ENCODE results near the gene TMEM255B.

Gene TMEM255B

GRCh38 chr13:113786262-113786841 is 27.3 kb downstream of the TMEM255B start:
- Histone ChIP-seq H3K79me2 (ENCODE audit: insufficient read depth, low read length) (no peaks in the 10 kb centered on the region), H3K9me3 (ENCODE audit: insufficient read depth, low read depth, low read length) (no peaks in the 10 kb centered on the region; the same call in 1 of the 2 replicates), H3K27me3 (ENCODE audit: insufficient read depth, low read length, poor library complexity, severe bottlenecking) (no peaks in the 10 kb centered on the region), H3F3A (ENCODE audit: low read depth) (no peaks in the 10 kb centered on the region), H3K4me1 (ENCODE audit: insufficient read depth, low read length, poor library complexity, severe bottlenecking) (peaks cover 18% of the 10 kb centered on the region), H4K20me1 (ENCODE audit: insufficient read depth, low read length, poor library complexity, severe bottlenecking) (no peaks in the 10 kb centered on the region), H3K36me3 (ENCODE audit: insufficient read depth, low read length) (no peaks in the 10 kb centered on the region), H2AFZ (ENCODE audit: low read length) (no peak overlapping the region), H3K4me2 (ENCODE audit: low read depth, low read length, poor library complexity, severe bottlenecking) (no peak overlapping the region), H3K9ac (ENCODE audit: low read depth, low read length, poor library complexity, severe bottlenecking) (no peak overlapping the region), H3K4me3 (ENCODE audit: low read length, poor library complexity, severe bottlenecking) (no peak overlapping the region), H3K9me2 (replicated peaks; ENCODE audit: low read depth, low read length) (no peaks in the 10 kb centered on the region)
- TF ChIP-seq EZH2phosphoT487 (IDR thresholded peaks at IDR 0.05; ENCODE audit: borderline replicate concordance), result no peak
- no peak for TF ChIP-seq CTCF (conservative IDR thresholded peaks at IDR 0.05; ENCODE audit: low read length)

- Histone ChIP-seq H3F3A (ENCODE audit: low read depth) (no peaks in the 10 kb centered on the region), H3K4me2 (ENCODE audit: low read depth, low read length, poor library complexity, severe bottlenecking) (no peak overlapping the region), H3K4me3 (ENCODE audit: low read length, poor library complexity, severe bottlenecking) (no peak overlapping the region), H3K36me3 (ENCODE audit: insufficient read depth, low read length) (no peaks in the 10 kb centered on the region), H4K20me1 (ENCODE audit: insufficient read depth, low read length, poor library complexity, severe bottlenecking) (no peaks in the 10 kb centered on the region), H3K79me2 (ENCODE audit: insufficient read depth, low read length) (no peaks in the 10 kb centered on the region), H3K9me2 (replicated peaks; ENCODE audit: low read depth, low read length) (no peaks in the 10 kb centered on the region), H3K4me1 (ENCODE audit: insufficient read depth, low read length, poor library complexity, severe bottlenecking) (peaks cover 18% of the 10 kb centered on the region), H3K9ac (ENCODE audit: low read depth, low read length, poor library complexity, severe bottlenecking) (no peak overlapping the region), H3K9me3 (ENCODE audit: insufficient read depth, low read depth, low read length) (no peaks in the 10 kb centered on the region; the same call in 1 of the 2 replicates), H3K27me3 (ENCODE audit: insufficient read depth, low read length, poor library complexity, severe bottlenecking) (no peaks in the 10 kb centered on the region), H2AFZ (ENCODE audit: low read length) (no peak overlapping the region)
- no peak for TF ChIP-seq EZH2phosphoT487 (IDR thresholded peaks at IDR 0.05; ENCODE audit: borderline replicate concordance)
- no peak for TF ChIP-seq CTCF (conservative IDR thresholded peaks at IDR 0.05; ENCODE audit: low read length)
Measured at GRCh38 chr13:113787694-113788093, 28.7 kb downstream of the TMEM255B start.

- H2AFZ ChIP-seq (ENCODE audit: low read length), result no peak overlapping the region
- H3K9me3 ChIP-seq (ENCODE audit: insufficient read depth, low read depth, low read length), result no peaks in the 10 kb centered on the region; the same call in 1 of the 2 replicates
- TF ChIP-seq CTCF (conservative IDR thresholded peaks at IDR 0.05; ENCODE audit: low read length) (no peak), EZH2phosphoT487 (IDR thresholded peaks at IDR 0.05; ENCODE audit: borderline replicate concordance) (no peak)
- no peak overlapping the region for H3K9ac ChIP-seq (ENCODE audit: low read depth, low read length, poor library complexity, severe bottlenecking)
- H4K20me1 ChIP-seq (ENCODE audit: insufficient read depth, low read length, poor library complexity, severe bottlenecking), result no peaks in the 10 kb centered on the region
- no peaks in the 10 kb centered on the region for H3K36me3 ChIP-seq (ENCODE audit: insufficient read depth, low read length)
- no peaks in the 10 kb centered on the region for H3K9me2 ChIP-seq (replicated peaks; ENCODE audit: low read depth, low read length)
- H3K4me2 ChIP-seq (ENCODE audit: low read depth, low read length, poor library complexity, severe bottlenecking), result no peak overlapping the region
- peaks cover 18% of the 10 kb centered on the region for H3K4me1 ChIP-seq (ENCODE audit: insufficient read depth, low read length, poor library complexity, severe bottlenecking)
- no peaks in the 10 kb centered on the region for H3K79me2 ChIP-seq (ENCODE audit: insufficient read depth, low read length)
- no peaks in the 10 kb centered on the region for H3K27me3 ChIP-seq (ENCODE audit: insufficient read depth, low read length, poor library complexity, severe bottlenecking)
- no peaks in the 10 kb centered on the region for H3F3A ChIP-seq (ENCODE audit: low read depth)
- H3K4me3 ChIP-seq (ENCODE audit: low read length, poor library complexity, severe bottlenecking), result no peak overlapping the region
Measured at GRCh38 chr13:113788413-113789135, 29.5 kb downstream of the TMEM255B start.
